Calu3 (cell line): ENCODE data around the gene EGFR. TPM values are rescaled to one million over a fixed set of nuclear protein-coding genes. Genes with fewer than 3 reads are reported as not detected.

Source experiments
- BruUV-seq: library from RNA; stranded (reverse); fragments of 400-500 nt; replicated peaks from 2 replicates; lab custom pipeline; 2021; lab: Mats Ljungman, UMichigan
- CTCF ChIA-PET: fragments of 300-600 bp; sonication (Branson Sonifier 250); formaldehyde crosslinking; loops from one replicate; lab custom pipeline; 2022; ENCODE audit warnings: antibody characterized with exemption; lab: Charles Lee
- DNase-seq: peaks from one replicate; pipeline ENCODE4 v3.0.0; 2022
- H3K27ac Mint-ChIP-seq: one replicate; pipeline ENCODE4 v1.8.0; 2022; ENCODE audit warnings: mixed read lengths; ENCODE audit not compliant: unreplicated experiment
- H3K27me3 Mint-ChIP-seq: one replicate; pipeline ENCODE4 v1.8.0; 2022; ENCODE audit warnings: mixed read lengths; ENCODE audit not compliant: unreplicated experiment
- H3K36me3 Mint-ChIP-seq: one replicate; pipeline ENCODE4 v1.8.0; 2022; ENCODE audit warnings: mild to moderate bottlenecking, moderate library complexity, mixed read lengths; ENCODE audit not compliant: insufficient read depth, unreplicated experiment
- H3K4me1 Mint-ChIP-seq: one replicate; pipeline ENCODE4 v1.8.0; 2022; ENCODE audit warnings: mild to moderate bottlenecking, low read depth, mixed read lengths; ENCODE audit not compliant: unreplicated experiment
- H3K4me3 Mint-ChIP-seq: one replicate; pipeline ENCODE4 v1.8.0; 2022; ENCODE audit warnings: mild to moderate bottlenecking, low read depth, moderate library complexity, mixed read lengths; ENCODE audit not compliant: unreplicated experiment
- H3K9me3 Mint-ChIP-seq: one replicate; pipeline ENCODE4 v1.8.0; 2022; ENCODE audit warnings: low read depth, mixed read lengths; ENCODE audit not compliant: unreplicated experiment
- intact Hi-C: fragments of 100-400 bp; cut with micrococcal nuclease; formaldehyde crosslinking; loops from one replicate; pipeline ENCODE4 v1.10.0; 2022; ENCODE audit not compliant: unreplicated experiment
- total RNA-seq: library from RNA; stranded (reverse); gene quantifications from 2 replicates; pipeline ENCODE4 v1.2.3, GENCODE V29; 2022
- TF ChIP-seq, protein P1 (sequence below): fragments of 200-600 bp; IDR thresholded peaks from one replicate; pipeline ENCODE4 v1.8.0; 2022; ENCODE audit warnings: antibody characterized with exemption; ENCODE audit not compliant: unreplicated experiment

The EGFR gene
- total RNA-seq, 1 experiment from 2014 or later, result 87.4 TPM

- BruUV-seq, result no TSS peak
- DNase-seq, result no peak
- CTCF ChIA-PET, result no interaction called here
- H3K27me3 Mint-ChIP-seq, result peaks cover 56% of the 10 kb centered on the region
- no peak overlapping the region for H3K4me3 Mint-ChIP-seq
- TF ChIP-seq, protein P1, sequence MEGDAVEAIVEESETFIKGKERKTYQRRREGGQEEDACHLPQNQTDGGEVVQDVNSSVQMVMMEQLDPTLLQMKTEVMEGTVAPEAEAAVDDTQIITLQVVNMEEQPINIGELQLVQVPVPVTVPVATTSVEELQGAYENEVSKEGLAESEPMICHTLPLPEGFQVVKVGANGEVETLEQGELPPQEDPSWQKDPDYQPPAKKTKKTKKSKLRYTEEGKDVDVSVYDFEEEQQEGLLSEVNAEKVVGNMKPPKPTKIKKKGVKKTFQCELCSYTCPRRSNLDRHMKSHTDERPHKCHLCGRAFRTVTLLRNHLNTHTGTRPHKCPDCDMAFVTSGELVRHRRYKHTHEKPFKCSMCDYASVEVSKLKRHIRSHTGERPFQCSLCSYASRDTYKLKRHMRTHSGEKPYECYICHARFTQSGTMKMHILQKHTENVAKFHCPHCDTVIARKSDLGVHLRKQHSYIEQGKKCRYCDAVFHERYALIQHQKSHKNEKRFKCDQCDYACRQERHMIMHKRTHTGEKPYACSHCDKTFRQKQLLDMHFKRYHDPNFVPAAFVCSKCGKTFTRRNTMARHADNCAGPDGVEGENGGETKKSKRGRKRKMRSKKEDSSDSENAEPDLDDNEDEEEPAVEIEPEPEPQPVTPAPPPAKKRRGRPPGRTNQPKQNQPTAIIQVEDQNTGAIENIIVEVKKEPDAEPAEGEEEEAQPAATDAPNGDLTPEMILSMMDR, result no peak
- peaks cover 8% of the 10 kb centered on the region for H3K9me3 Mint-ChIP-seq
- no peaks in the 10 kb centered on the region for H3K4me1 Mint-ChIP-seq
- no peaks in the 10 kb centered on the region for H3K36me3 Mint-ChIP-seq
- intact Hi-C loops, result no loop called here
- H3K27ac Mint-ChIP-seq, result no peak overlapping the region
These were observed 206.0 kb downstream of the EGFR start for GRCh38 chr7:55224810-55225209.

- TF ChIP-seq, protein P1, result no peak
- CTCF ChIA-PET, result no interaction called here
- no peak overlapping the region for H3K27ac Mint-ChIP-seq
- H3K36me3 Mint-ChIP-seq, result no peaks in the 10 kb centered on the region
- DNase-seq, result no peak
- intact Hi-C loops, result no loop called here
- peaks cover 73% of the 10 kb centered on the region for H3K27me3 Mint-ChIP-seq
- no peak overlapping the region for H3K4me3 Mint-ChIP-seq
- no TSS peak for BruUV-seq
- H3K4me1 Mint-ChIP-seq, result no peaks in the 10 kb centered on the region
- H3K9me3 Mint-ChIP-seq, result peaks cover 8% of the 10 kb centered on the region
These were observed 211.2 kb downstream of the EGFR start for GRCh38 chr7:55230014-55230413.

GRCh38 chr7:55231736-55232280 lies 213.0 kb downstream of the EGFR start:
- TF ChIP-seq, protein P1, result no peak
- H3K4me3 Mint-ChIP-seq, result no peak overlapping the region
- CTCF ChIA-PET, result interaction anchor here (0.6 kb wide), 1 partner anchor 299 kb away, joined by 3 read pairs; no protein-coding TSS in a partner anchor
- peaks cover 85% of the 10 kb centered on the region for H3K27me3 Mint-ChIP-seq
- no TSS peak for BruUV-seq
- no peaks in the 10 kb centered on the region for H3K36me3 Mint-ChIP-seq
- intact Hi-C loops, result no loop called here
- no peak overlapping the region for H3K27ac Mint-ChIP-seq
- H3K4me1 Mint-ChIP-seq, result no peaks in the 10 kb centered on the region
- DNase-seq, result no peak
- H3K9me3 Mint-ChIP-seq, result peaks cover 8% of the 10 kb centered on the region

- Mint-ChIP-seq H3K4me3 (no peak overlapping the region), H3K9me3 (peaks cover 5% of the 10 kb centered on the region), H3K36me3 (no peaks in the 10 kb centered on the region), H3K4me1 (no peaks in the 10 kb centered on the region), H3K27ac (no peak overlapping the region), H3K27me3 (peaks cover 84% of the 10 kb centered on the region)
- CTCF ChIA-PET, result no interaction called here
- TF ChIP-seq, protein P1, result no peak
- intact Hi-C loops, result no loop called here
- no TSS peak for BruUV-seq
- no peak for DNase-seq
These were observed 214.2 kb downstream of the EGFR start for GRCh38 chr7:55233001-55233400.
